Uterus (tissue), 4 donors: Measurements from ENCODE around the gene LCMT1. TPM values are rescaled to one million over a fixed set of nuclear protein-coding genes. Genes with fewer than 3 reads are reported as not detected.

Experiments
- DNase-seq, 2 donors: peaks; one replicate each; pipeline ENCODE4 v3.0.0-alpha.2; 2019 to 2020
- H3K27ac ChIP-seq, 2 donors: fragments of 200-600 bp; sonication (generic); 1 replicate in 1 of 2; 2 replicates in 1 of 2; pipeline ENCODE4 v1.5.1; 2016 to 2018
- H3K27me3 ChIP-seq, 2 donors: fragments of 200-600 bp; sonication (generic); one replicate each; pipeline ENCODE4 v1.5.1; 2018 to 2019; ENCODE audit warnings: control low read depth in 1 of 2
- H3K36me3 ChIP-seq, 2 donors: fragments of 200-600 bp; sonication (generic); one replicate each; pipeline ENCODE4 v1.5.1; 2019; ENCODE audit warnings: control low read depth in 1 of 2
- H3K4me1 ChIP-seq, 2 donors: fragments of 200-600 bp; sonication (generic); one replicate each; pipeline ENCODE4 v1.5.1; 2018 to 2019; ENCODE audit warnings: control low read depth in 1 of 2
- H3K4me3 ChIP-seq, 2 donors: fragments of 200-600 bp; sonication (generic); 1 replicate in 1 of 2; 2 replicates in 1 of 2; pipeline ENCODE4 v1.5.1; 2018 to 2019; ENCODE audit warnings: mild to moderate bottlenecking in 1 of 2
- H3K9me3 ChIP-seq, 2 donors: fragments of 200-600 bp; sonication (generic); one replicate each; pipeline ENCODE4 v1.5.1; 2019; ENCODE audit warnings: control low read depth in 1 of 2
- POLR2A ChIP-seq, 2 donors: fragments of 450-650 bp; IDR thresholded peaks; one replicate each; pipeline ENCODE4 v1.6.1; 2016; ENCODE audit warnings: antibody characterized with exemption in 2 of 2, mild to moderate bottlenecking in 1 of 2, moderate library complexity in 1 of 2
- intact Hi-C: fragments of 100-400 bp; cut with DNase I; formaldehyde crosslinking; loops from one replicate; pipeline ENCODE4 v1.15.1; 2023; ENCODE audit warnings: low total_unique reads
- total RNA-seq, 4 donors: library from RNA; depleted of rRNA in 3 of 4; stranded (reverse); fragments of >200 nt in 3 of 4; gene quantifications; one replicate each; pipeline versions ENCODE4 v1.1.0 to v1.2.4, GENCODE V29; 2014 to 2023
- TF ChIP-seq, protein P1 (sequence below), 4 experiments: fragments of 200-600 bp in 2 of 4; fragments of 450-650 bp in 2 of 4; sonication (generic) in 2 of 4; IDR thresholded peaks; one replicate each; pipeline ENCODE4 v1.5.1; 2016 to 2019; ENCODE audit warnings: antibody characterized with exemption in 4 of 4, mild to moderate bottlenecking in 2 of 4, moderate library complexity in 1 of 4
- donor health status: DM: yes; HTN: yes; CAD: no.

The LCMT1 gene
- total RNA-seq, 4 donors from 2014 or later = 33.7 to 39.8 (median 38.3) TPM

- TF ChIP-seq, protein P1, sequence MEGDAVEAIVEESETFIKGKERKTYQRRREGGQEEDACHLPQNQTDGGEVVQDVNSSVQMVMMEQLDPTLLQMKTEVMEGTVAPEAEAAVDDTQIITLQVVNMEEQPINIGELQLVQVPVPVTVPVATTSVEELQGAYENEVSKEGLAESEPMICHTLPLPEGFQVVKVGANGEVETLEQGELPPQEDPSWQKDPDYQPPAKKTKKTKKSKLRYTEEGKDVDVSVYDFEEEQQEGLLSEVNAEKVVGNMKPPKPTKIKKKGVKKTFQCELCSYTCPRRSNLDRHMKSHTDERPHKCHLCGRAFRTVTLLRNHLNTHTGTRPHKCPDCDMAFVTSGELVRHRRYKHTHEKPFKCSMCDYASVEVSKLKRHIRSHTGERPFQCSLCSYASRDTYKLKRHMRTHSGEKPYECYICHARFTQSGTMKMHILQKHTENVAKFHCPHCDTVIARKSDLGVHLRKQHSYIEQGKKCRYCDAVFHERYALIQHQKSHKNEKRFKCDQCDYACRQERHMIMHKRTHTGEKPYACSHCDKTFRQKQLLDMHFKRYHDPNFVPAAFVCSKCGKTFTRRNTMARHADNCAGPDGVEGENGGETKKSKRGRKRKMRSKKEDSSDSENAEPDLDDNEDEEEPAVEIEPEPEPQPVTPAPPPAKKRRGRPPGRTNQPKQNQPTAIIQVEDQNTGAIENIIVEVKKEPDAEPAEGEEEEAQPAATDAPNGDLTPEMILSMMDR (IDR thresholded peaks at IDR 0.05) = no peak
- no peak for TF ChIP-seq POLR2A (IDR thresholded peaks at IDR 0.05)
- intact Hi-C loops = no loop called here
Measured at GRCh38 chr16:25079637-25080378, 31.7 kb upstream of the LCMT1 start.

GRCh38 chr16:25080420-25081131 is 31.0 kb upstream of the LCMT1 start:
- TF ChIP-seq, protein P1 (IDR thresholded peaks at IDR 0.05) = no peak
- no peak for TF ChIP-seq POLR2A (IDR thresholded peaks at IDR 0.05)
- no peaks in the 10 kb centered on the region for H3K4me1 ChIP-seq
- H3K4me3 ChIP-seq = no peak overlapping the region
- no peaks in the 10 kb centered on the region for H3K9me3 ChIP-seq
- no peaks in the 10 kb centered on the region for H3K27me3 ChIP-seq
- no peaks in the 10 kb centered on the region for H3K36me3 ChIP-seq
- no peak overlapping the region for H3K27ac ChIP-seq
- intact Hi-C loops = no loop called here
- no peak for DNase-seq

More at GRCh38 chr16:25079637-25080378, 31.7 kb upstream of the LCMT1 start:
- H3K9me3 ChIP-seq = no peaks in the 10 kb centered on the region
- H3K27ac ChIP-seq = no peak overlapping the region
- no peak for DNase-seq
- H3K27me3 ChIP-seq = no peaks in the 10 kb centered on the region
- H3K36me3 ChIP-seq = no peaks in the 10 kb centered on the region
- no peaks in the 10 kb centered on the region for H3K4me1 ChIP-seq
- no peak overlapping the region for H3K4me3 ChIP-seq

- TF ChIP-seq POLR2A (IDR thresholded peaks at IDR 0.05) = no peak
- H3K4me3 ChIP-seq = no peak overlapping the region
- no peak overlapping the region for H3K27ac ChIP-seq
- H3K4me1 ChIP-seq = no peaks in the 10 kb centered on the region
- H3K27me3 ChIP-seq = no peaks in the 10 kb centered on the region
- no peaks in the 10 kb centered on the region for H3K9me3 ChIP-seq
- intact Hi-C loops = no loop called here
- no peak for DNase-seq
- no peaks in the 10 kb centered on the region for H3K36me3 ChIP-seq
Measured at GRCh38 chr16:25081702-25082101, 29.8 kb upstream of the LCMT1 start.

DNA sequence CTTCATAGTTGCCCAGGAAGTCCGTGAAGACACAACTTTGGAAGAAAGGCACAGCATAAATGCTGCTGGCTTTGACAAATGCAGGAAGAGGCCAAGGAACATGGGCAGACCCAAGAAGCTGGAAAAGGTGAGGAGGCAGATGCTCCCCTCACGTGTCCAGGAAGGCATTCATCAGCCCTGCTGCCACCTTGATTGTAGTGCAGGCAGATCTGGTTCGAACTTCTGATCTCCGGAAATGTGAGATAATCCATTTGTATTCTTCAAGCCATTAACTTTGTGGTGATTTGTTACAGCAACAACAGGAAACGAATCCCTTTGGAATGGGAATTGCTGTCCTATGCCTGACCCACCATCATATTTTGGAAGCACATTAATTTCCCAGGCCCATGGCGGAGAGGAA is 28.5 kb upstream of the LCMT1 start:
- Histone ChIP-seq H3K9me3 (no peaks in the 10 kb centered on the region), H3K4me3 (no peak overlapping the region), H3K27me3 (no peaks in the 10 kb centered on the region), H3K36me3 (no peaks in the 10 kb centered on the region), H3K27ac (no peak overlapping the region), H3K4me1 (no peaks in the 10 kb centered on the region)
- intact Hi-C loops = no loop called here
- TF ChIP-seq, protein P1 (IDR thresholded peaks at IDR 0.05) = no peak
- no peak for TF ChIP-seq POLR2A (IDR thresholded peaks at IDR 0.05)
- no peak for DNase-seq

- no peaks in the 10 kb centered on the region for H3K27me3 ChIP-seq
- H3K27ac ChIP-seq = no peak overlapping the region
- H3K36me3 ChIP-seq = no peaks in the 10 kb centered on the region
- intact Hi-C loops = no loop called here
- no peak for DNase-seq
- no peaks in the 10 kb centered on the region for H3K9me3 ChIP-seq
- no peak overlapping the region for H3K4me3 ChIP-seq
- no peaks in the 10 kb centered on the region for H3K4me1 ChIP-seq
- TF ChIP-seq, protein P1 (IDR thresholded peaks at IDR 0.05) = no peak
- no peak for TF ChIP-seq POLR2A (IDR thresholded peaks at IDR 0.05)
Measured at GRCh38 chr16:25083701-25084100, 27.8 kb upstream of the LCMT1 start.
